WI38 (cell line): ENCODE measurements around the gene PTPRG.

Experiments
- H3K4me3 ChIP-seq: 2 replicates; pipeline ENCODE4 v1.5.1; 2011; ENCODE audit warnings: low read depth, mild to moderate bottlenecking, control low read depth, low read length
- TF ChIP-seq, protein P1 (sequence below): IDR thresholded peaks from 2 replicates; pipeline ENCODE4 v1.5.1; 2012; ENCODE audit warnings: low read depth, mild to moderate bottlenecking, control low read depth, low read length

PTPRG gene

DNA sequence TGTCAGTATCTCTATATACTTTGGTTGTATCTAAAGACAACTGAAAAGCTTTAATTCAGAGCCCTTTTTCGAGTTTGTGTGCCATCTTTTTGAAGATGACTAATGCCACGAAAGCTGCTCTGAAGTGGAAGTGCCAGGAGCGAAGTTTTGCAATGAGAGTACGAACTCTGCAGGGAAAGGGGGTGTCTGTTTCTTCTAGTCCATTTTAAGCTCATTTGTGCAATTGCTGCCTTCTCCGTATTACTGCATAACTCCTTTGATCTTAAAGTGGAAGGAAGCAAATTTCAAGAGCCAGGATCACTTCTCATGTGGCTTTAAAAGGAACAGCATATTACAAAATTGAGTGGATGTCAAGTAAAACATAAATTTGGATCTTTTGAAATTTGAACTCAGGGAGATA is 566.7 kb downstream of the PTPRG start:
- TF ChIP-seq, protein P1, sequence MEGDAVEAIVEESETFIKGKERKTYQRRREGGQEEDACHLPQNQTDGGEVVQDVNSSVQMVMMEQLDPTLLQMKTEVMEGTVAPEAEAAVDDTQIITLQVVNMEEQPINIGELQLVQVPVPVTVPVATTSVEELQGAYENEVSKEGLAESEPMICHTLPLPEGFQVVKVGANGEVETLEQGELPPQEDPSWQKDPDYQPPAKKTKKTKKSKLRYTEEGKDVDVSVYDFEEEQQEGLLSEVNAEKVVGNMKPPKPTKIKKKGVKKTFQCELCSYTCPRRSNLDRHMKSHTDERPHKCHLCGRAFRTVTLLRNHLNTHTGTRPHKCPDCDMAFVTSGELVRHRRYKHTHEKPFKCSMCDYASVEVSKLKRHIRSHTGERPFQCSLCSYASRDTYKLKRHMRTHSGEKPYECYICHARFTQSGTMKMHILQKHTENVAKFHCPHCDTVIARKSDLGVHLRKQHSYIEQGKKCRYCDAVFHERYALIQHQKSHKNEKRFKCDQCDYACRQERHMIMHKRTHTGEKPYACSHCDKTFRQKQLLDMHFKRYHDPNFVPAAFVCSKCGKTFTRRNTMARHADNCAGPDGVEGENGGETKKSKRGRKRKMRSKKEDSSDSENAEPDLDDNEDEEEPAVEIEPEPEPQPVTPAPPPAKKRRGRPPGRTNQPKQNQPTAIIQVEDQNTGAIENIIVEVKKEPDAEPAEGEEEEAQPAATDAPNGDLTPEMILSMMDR: no peak
- no peak overlapping the region for H3K4me3 ChIP-seq

DNA sequence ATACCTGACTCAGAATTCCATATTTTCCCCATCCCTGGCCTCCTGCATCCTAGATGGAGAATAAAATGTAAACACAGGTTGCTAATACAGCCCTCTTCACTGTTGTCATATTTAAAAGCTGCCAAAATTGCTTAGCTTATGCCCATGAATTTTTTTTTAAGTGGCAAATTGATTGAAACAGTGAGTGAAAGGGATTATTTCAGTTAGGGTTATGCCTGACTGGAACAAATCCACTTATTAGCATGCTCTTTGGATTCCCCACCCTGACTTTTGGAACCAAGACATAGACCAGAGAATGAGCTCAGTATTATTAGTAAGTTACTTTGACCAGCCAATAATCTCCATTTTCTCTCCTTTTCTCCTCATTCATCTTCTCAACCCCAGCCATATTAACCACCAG is 567.3 kb downstream of the PTPRG start:
- TF ChIP-seq, protein P1: no peak
- no peak overlapping the region for H3K4me3 ChIP-seq

DNA sequence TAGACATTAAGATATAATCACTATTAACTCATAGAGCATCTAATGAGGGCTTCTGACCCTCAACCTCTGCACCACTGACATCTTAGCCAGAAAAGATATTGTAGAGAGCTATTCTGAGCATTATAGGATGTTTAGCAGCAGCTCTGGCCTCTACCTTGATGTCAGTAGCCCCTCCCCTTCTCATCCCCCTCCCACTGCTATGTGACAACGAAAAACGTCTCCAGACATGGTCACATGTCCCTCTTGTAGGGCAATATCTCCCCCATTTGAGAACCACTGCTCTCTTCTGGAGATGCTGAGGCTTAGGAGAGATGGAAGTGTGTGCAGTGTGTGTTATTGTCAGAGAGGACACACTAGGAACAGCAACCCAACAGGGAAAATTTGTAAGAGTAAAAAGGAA is 569.7 kb downstream of the PTPRG start:
- TF ChIP-seq, protein P1: no peak
- no peak overlapping the region for H3K4me3 ChIP-seq

DNA sequence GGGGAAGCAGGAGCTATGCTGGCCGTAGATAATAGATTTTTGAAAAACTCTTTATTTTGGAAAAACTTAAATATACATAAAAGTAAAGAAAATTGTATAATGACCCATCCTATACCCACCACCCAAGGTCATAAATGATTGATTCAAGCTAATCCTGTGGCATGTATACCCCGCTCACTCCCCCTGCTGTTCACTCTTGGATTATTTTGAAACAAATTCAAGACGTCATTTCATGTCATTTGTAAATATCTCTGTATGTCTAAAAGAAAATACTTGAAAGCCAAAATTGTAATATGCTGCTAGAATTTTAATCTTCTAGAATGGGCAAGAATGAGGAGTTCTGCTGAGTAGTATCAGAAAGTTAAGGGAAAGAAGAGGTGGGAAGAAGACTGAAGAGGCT is 570.2 kb downstream of the PTPRG start:
- H3K4me3 ChIP-seq: no peak overlapping the region
- TF ChIP-seq, protein P1: peak; percentile 37; the same call in 1 of the 2 replicates

DNA sequence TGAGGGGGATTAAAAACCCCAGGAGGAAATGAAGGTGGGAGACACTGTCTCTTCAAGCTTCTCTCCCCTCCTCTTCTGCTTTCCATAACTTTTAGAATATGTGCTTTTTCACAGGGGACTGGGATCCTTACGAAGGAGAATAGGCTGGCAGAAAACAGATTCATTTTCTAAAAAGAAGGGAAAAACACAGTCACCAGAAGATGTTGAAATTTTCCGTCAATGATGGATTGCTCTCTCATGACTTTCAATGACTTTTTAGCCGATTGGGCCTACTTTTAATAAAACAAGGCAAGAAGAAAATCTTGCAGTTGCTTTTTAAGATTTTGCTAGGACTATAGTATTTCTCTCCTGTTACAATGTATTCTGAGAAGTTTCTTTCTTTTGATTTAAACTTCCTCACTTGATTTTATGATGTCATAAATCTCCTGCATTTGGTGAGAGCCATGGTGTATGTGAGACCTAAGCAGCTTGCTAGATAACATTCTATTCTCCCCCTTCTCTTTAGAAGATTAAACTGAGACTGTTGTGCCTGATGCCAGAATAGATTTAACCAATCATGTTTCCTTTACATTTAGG is 570.7 kb downstream of the PTPRG start:
- TF ChIP-seq, protein P1: no peak
- H3K4me3 ChIP-seq: no peak overlapping the region

DNA sequence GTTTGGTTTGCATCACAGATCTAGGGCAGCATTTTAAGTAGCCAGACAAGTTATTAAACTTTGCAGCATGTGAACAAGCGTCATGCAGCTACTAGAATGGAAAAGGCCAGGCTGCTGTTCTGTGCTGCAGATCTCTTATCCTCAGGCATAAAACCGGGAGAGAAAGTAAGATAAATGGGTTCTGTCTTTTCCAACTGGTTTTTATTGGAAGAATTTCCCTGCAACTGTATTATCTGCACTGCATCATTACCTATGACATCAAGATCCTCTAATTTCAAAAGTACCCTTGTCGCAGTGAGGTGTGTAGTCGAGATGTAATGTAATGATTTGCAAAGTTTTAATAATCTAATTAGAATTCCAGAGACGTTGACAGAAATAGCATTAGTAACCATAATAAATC is 571.6 kb downstream of the PTPRG start:
- TF ChIP-seq, protein P1: no peak
- H3K4me3 ChIP-seq: no peak overlapping the region

DNA sequence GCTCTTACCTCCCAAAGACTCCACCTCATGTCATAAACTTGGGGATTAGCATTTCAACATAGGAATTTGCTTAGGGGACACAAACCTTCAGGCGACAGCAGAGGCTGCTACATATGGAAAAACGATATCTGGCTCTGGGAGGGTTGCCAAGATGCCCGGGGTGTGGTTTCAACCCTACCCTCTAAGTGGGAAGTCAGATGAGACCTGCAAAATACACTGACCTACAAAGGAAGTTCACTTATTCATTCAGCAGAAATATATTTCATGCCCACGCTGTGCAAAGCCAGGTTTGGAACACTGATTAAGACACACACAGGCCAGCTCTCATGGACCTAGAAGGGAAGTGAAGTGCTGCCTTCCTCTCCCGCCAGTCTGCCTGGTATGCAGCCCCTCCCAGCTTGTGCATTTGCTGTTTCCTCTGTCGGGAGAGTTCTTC is 572.7 kb downstream of the PTPRG start:
- TF ChIP-seq, protein P1: no peak
- no peak overlapping the region for H3K4me3 ChIP-seq
